DND-41 (cell line): ENCODE measurements around the gene A2M.

Experiments used
- ATAC-seq: fragments of 200-7000 bp; cut with Tn5 transposase; 3 replicates; pipeline ENCODE4 v1.9.1; 2021; ENCODE audit warnings: low read depth; ENCODE audit not compliant: insufficient read depth
- DNase-seq: peaks from one replicate; pipeline ENCODE4 v3.0.0-alpha.2; 2020
- H2AFZ ChIP-seq: 2 replicates; pipeline ENCODE4 v1.6.0; 2012; ENCODE audit warnings: low read depth, low read length
- H3K27ac ChIP-seq: 2 replicates; pipeline ENCODE4 v1.5.1; 2012; ENCODE audit warnings: low read length, inconsistent platforms
- H3K27me3 ChIP-seq: fragments of 200-600 bp; sonication (generic); 2 replicates; pipeline ENCODE4 v1.6.0; 2012; ENCODE audit warnings: low read length, mild to moderate bottlenecking, inconsistent platforms; ENCODE audit not compliant: insufficient read depth, poor library complexity
- H3K36me3 ChIP-seq: 2 replicates; pipeline ENCODE4 v1.5.1; 2012; ENCODE audit warnings: low read length, inconsistent platforms; ENCODE audit not compliant: insufficient read depth
- H3K4me1 ChIP-seq: 2 replicates; pipeline ENCODE4 v1.5.1; 2012; ENCODE audit warnings: mild to moderate bottlenecking, low read length; ENCODE audit not compliant: insufficient read depth
- H3K4me2 ChIP-seq: 2 replicates; pipeline ENCODE4 v1.6.0; 2012; ENCODE audit warnings: mild to moderate bottlenecking, moderate library complexity, low read length, inconsistent platforms; ENCODE audit not compliant: insufficient read depth
- H3K4me3 ChIP-seq, 2 experiments: fragments of 200-600 bp in 1 of 2; shearing (Covaris generic) in 1 of 2; 2 replicates each; pipeline ENCODE4 v1.5.1; 2012 to 2016; ENCODE audit warnings: inconsistent platforms in 2 of 2, low read length in 2 of 2, mild to moderate bottlenecking in 2 of 2, low read depth in 1 of 2, moderate library complexity in 1 of 2
- H3K79me2 ChIP-seq: 2 replicates; pipeline ENCODE4 v1.6.0; 2012; ENCODE audit warnings: low read length, inconsistent platforms; ENCODE audit not compliant: insufficient read depth
- H3K9ac ChIP-seq: 2 replicates; pipeline ENCODE4 v1.6.0; 2012; ENCODE audit warnings: low read depth, mild to moderate bottlenecking, inconsistent platforms, low read length, moderate library complexity
- H3K9me3 ChIP-seq: 2 replicates; pipeline ENCODE4 v1.5.1; 2012; ENCODE audit warnings: low read length, moderate library complexity, mild to moderate bottlenecking, inconsistent platforms; ENCODE audit not compliant: insufficient read depth, severe bottlenecking
- H4K20me1 ChIP-seq: 2 replicates; pipeline ENCODE4 v1.6.0; 2012; ENCODE audit warnings: low read length; ENCODE audit not compliant: insufficient read depth
- EZH2 ChIP-seq: IDR thresholded peaks from 3 replicates; pipeline ENCODE4 v1.6.1; 2012; ENCODE audit warnings: borderline replicate concordance, low read depth, mild to moderate bottlenecking, moderate library complexity, low read length, inconsistent platforms; ENCODE audit not compliant: severe bottlenecking
- TF ChIP-seq, protein P1 (sequence below): IDR thresholded peaks from 2 replicates; pipeline ENCODE4 v1.5.1; 2012; ENCODE audit warnings: borderline replicate concordance, low read length, moderate library complexity, mild to moderate bottlenecking; ENCODE audit not compliant: poor library complexity, severe bottlenecking; ENCODE audit errors: extremely low read depth

Gene A2M

GRCh38 chr12:9079082-9079481 lies 36.6 kb downstream of the A2M start:
- Histone ChIP-seq H3K36me3 (no peaks in the 10 kb centered on the region), H3K27ac (no peak overlapping the region), H4K20me1 (no peaks in the 10 kb centered on the region), H3K4me1 (no peaks in the 10 kb centered on the region), H3K79me2 (no peaks in the 10 kb centered on the region), H2AFZ (no peak overlapping the region), H3K9me3 (no peaks in the 10 kb centered on the region), H3K9ac (no peak overlapping the region), H3K4me3 (no peak overlapping the region), H3K4me2 (no peak overlapping the region), H3K27me3 (no peaks in the 10 kb centered on the region)
- ATAC-seq: no peak
- TF ChIP-seq EZH2: no peak
- TF ChIP-seq, protein P1, sequence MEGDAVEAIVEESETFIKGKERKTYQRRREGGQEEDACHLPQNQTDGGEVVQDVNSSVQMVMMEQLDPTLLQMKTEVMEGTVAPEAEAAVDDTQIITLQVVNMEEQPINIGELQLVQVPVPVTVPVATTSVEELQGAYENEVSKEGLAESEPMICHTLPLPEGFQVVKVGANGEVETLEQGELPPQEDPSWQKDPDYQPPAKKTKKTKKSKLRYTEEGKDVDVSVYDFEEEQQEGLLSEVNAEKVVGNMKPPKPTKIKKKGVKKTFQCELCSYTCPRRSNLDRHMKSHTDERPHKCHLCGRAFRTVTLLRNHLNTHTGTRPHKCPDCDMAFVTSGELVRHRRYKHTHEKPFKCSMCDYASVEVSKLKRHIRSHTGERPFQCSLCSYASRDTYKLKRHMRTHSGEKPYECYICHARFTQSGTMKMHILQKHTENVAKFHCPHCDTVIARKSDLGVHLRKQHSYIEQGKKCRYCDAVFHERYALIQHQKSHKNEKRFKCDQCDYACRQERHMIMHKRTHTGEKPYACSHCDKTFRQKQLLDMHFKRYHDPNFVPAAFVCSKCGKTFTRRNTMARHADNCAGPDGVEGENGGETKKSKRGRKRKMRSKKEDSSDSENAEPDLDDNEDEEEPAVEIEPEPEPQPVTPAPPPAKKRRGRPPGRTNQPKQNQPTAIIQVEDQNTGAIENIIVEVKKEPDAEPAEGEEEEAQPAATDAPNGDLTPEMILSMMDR: no peak
- DNase-seq: no peak

DNA sequence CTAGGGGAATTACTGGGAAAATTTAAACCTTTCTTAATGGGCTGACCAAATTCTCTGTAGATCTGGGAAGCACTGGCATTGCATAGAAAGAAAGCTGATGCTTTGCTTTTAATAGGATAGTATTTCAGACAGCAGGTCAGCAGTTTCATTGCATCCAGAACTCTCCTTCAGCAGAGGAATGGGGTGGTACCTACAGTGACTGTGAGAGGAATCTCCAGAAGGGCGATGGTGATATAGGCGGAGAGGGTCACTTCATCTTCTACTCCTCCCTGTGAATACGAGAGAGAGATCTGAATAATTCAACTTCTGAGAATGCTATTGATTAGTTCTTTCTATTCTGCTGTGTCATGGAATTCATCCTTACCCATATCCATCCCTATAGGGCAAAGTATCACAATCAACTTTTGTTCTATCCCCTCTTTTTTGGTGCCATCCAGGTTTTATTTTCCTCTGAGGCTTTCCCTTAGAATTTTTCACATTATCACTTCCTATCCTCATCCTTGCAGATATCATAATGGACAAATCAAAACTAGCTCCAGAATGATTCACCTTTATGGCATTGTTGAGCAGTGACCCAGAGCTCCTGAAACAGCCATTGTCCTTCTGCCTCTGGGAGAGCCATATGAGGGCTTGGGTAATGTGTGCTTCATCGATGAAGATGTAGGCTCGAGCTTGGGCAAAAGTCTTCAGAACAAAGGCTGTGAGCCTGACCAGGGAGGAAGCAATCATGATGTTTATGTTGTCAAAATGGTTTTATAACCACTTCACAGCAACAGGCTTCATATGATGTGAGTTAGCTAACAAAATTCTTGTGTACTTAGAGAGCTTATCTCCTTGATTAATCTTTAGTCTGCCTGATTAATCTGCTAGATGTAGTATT lies 38.3 kb downstream of the A2M start:
- Histone ChIP-seq H3K9me3 (no peaks in the 10 kb centered on the region), H3K36me3 (no peaks in the 10 kb centered on the region), H3K9ac (no peak overlapping the region), H3K79me2 (no peaks in the 10 kb centered on the region), H3K4me2 (no peak overlapping the region), H3K4me1 (no peaks in the 10 kb centered on the region), H3K27me3 (no peaks in the 10 kb centered on the region), H4K20me1 (no peaks in the 10 kb centered on the region), H2AFZ (no peak overlapping the region), H3K4me3 (no peak overlapping the region), H3K27ac (no peak overlapping the region)
- DNase-seq: no peak
- ATAC-seq: no peak
- TF ChIP-seq, protein P1: no peak
- no peak for TF ChIP-seq EZH2

- Histone ChIP-seq H2AFZ (no peak overlapping the region), H4K20me1 (no peaks in the 10 kb centered on the region), H3K4me1 (no peaks in the 10 kb centered on the region), H3K9ac (no peak overlapping the region), H3K9me3 (no peaks in the 10 kb centered on the region), H3K4me3 (no peak overlapping the region), H3K36me3 (no peaks in the 10 kb centered on the region), H3K27ac (no peak overlapping the region), H3K79me2 (no peaks in the 10 kb centered on the region), H3K4me2 (no peak overlapping the region), H3K27me3 (no peaks in the 10 kb centered on the region)
- TF ChIP-seq EZH2: no peak
- TF ChIP-seq, protein P1: no peak
- ATAC-seq (no peak), DNase-seq (no peak)
These were observed 39.0 kb downstream of the A2M start for GRCh38 chr12:9076733-9077132.
